Sigmoid colon (tissue), 3 donors: ENCODE measurements around the gene CCNE1.

ENCODE experiments used
- CTCF ChIP-seq, 4 experiments: fragments of 450-650 bp in 3 of 4; fragments of 200-600 bp in 1 of 4; IDR thresholded peaks; one replicate each; pipeline ENCODE4 v1.5.1; 2016 to 2019; ENCODE audit warnings: antibody characterized with exemption in 4 of 4, mild to moderate bottlenecking in 3 of 4, moderate library complexity in 2 of 4
- POLR2A ChIP-seq, 2 donors: fragments of 450-650 bp; IDR thresholded peaks; one replicate each; pipeline ENCODE4 v1.6.1; 2016; ENCODE audit warnings: antibody characterized with exemption in 2 of 2, mild to moderate bottlenecking in 2 of 2, moderate library complexity in 2 of 2

- TF ChIP-seq POLR2A (IDR thresholded peaks at IDR 0.05) (no peak), CTCF (IDR thresholded peaks at IDR 0.05) (no peak)
Measured at GRCh38 chr19:29831686-29832085, 19.9 kb downstream of the CCNE1 start.
